ENCODE data around the gene PCED1A. TPM values are rescaled to one million over a fixed set of nuclear protein-coding genes. Genes with fewer than 3 reads are reported as not detected.

Gene PCED1A
- total RNA-seq, 1 donor from 2014 or later: 53.2 TPM

- Mint-ChIP-seq H3K4me1 (peaks cover 6% of the 10 kb centered on the region), H3K9me3 (no peaks in the 10 kb centered on the region), H3K36me3 (ENCODE audit: low read depth) (peaks cover 28% of the 10 kb centered on the region), H3K27me3 (peaks cover 4% of the 10 kb centered on the region), H3K27ac (no peak overlapping the region), H3K4me3 (no peak overlapping the region)
- no peak for TF ChIP-seq CTCF (IDR thresholded peaks at IDR 0.05)
- DNase-seq (no peak), ATAC-seq (ENCODE audit: low read depth) (no peak)
- intact Hi-C loops (cut with micrococcal nuclease): no loop called here
- CTCF ChIA-PET: no interaction called here
- POLR2A ChIA-PET: no interaction called here
These were observed 26.8 kb upstream of the PCED1A start for GRCh38 chr20:2867081-2867864.

- no peak for ATAC-seq (ENCODE audit: low read depth)
- intact Hi-C loops (cut with micrococcal nuclease): no loop called here
- no peak for DNase-seq
- TF ChIP-seq CTCF (IDR thresholded peaks at IDR 0.05): no peak
- H3K36me3 Mint-ChIP-seq (ENCODE audit: low read depth): peaks cover 36% of the 10 kb centered on the region
- ChIA-PET POLR2A (no interaction called here), CTCF (no interaction called here)
- no peak overlapping the region for H3K27ac Mint-ChIP-seq
- H3K4me1 Mint-ChIP-seq: no peaks in the 10 kb centered on the region
- H3K9me3 Mint-ChIP-seq: no peaks in the 10 kb centered on the region
- no peaks in the 10 kb centered on the region for H3K27me3 Mint-ChIP-seq
- H3K4me3 Mint-ChIP-seq: no peak overlapping the region
These were observed 25.8 kb upstream of the PCED1A start for GRCh38 chr20:2866236-2866635.

GRCh38 chr20:2865630-2866029, 25.2 kb upstream of the PCED1A start:
- no peaks in the 10 kb centered on the region for H3K9me3 Mint-ChIP-seq
- no peaks in the 10 kb centered on the region for H3K4me1 Mint-ChIP-seq
- ChIA-PET POLR2A (no interaction called here), CTCF (interaction anchor here (0.7 kb wide), 1 partner anchor 133 kb away, joined by 3 read pairs; no protein-coding TSS in a partner anchor)
- no peak for TF ChIP-seq CTCF (IDR thresholded peaks at IDR 0.05)
- no peak overlapping the region for H3K4me3 Mint-ChIP-seq
- ATAC-seq (ENCODE audit: low read depth) (no peak), DNase-seq (no peak)
- peaks cover 41% of the 10 kb centered on the region for H3K36me3 Mint-ChIP-seq (ENCODE audit: low read depth)
- H3K27ac Mint-ChIP-seq: no peak overlapping the region
- intact Hi-C loops (cut with micrococcal nuclease): no loop called here
- no peaks in the 10 kb centered on the region for H3K27me3 Mint-ChIP-seq

DNA sequence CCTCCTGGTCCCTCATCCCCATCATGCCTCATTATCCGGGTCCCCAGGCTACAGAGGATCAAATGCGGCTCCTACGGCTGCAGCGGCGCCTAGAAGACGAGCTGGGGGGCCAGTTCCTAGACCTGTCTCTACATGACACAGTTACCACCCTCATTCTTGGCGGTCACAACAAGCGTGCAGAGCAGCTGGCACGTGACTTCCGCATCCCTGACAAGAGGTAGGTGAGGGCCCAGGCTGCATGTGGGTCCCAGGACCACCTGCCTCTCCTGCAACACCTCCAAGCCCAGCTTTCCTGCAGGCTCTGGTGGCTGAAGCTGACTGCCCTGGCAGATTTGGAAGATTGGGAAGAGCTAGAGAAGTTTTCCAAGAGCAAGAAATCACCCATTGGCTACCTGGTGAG, 24.6 kb upstream of the PCED1A start:
- POLR2A ChIA-PET: interaction anchor here (1.3 kb wide), 1 partner anchor 25 kb away, joined by 3 read pairs; the partner anchor contains the start of genes PCED1A and VPS16
- CTCF ChIA-PET: interaction anchor here (0.7 kb wide), 1 partner anchor 134 kb away, joined by 3 read pairs; no protein-coding TSS in a partner anchor
- intact Hi-C loops (cut with micrococcal nuclease): no loop called here
- no peak for TF ChIP-seq CTCF (IDR thresholded peaks at IDR 0.05)
- Mint-ChIP-seq H3K36me3 (ENCODE audit: low read depth) (peaks cover 41% of the 10 kb centered on the region), H3K4me3 (no peak overlapping the region), H3K9me3 (no peaks in the 10 kb centered on the region), H3K4me1 (no peaks in the 10 kb centered on the region), H3K27ac (no peak overlapping the region), H3K27me3 (no peaks in the 10 kb centered on the region)
- DNase-seq (no peak), ATAC-seq (ENCODE audit: low read depth) (no peak)

DNA sequence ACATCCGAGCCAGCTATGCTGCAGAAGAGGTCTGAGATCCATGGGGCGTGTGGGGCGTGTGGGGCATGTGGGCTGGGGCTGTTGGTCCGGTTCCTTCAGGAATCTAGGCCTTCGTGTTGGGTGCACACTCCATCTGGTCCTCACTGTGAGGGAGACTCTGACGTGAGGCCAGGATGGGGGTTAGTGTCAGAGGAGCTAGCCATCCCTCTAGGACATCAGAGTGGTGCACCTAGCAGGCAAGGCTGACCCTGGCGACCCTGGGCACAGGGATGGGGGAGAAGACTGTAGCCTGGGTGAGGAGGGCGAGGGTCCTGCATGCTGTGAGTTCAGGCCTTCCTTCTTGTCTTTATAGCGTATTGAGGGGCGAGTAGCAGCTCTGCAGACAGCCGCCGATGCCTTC, 24.2 kb upstream of the PCED1A start:
- H3K4me1 Mint-ChIP-seq: no peaks in the 10 kb centered on the region
- no peaks in the 10 kb centered on the region for H3K27me3 Mint-ChIP-seq
- ChIA-PET CTCF (no interaction called here), POLR2A (interaction anchor here (1.3 kb wide), 1 partner anchor 24 kb away, joined by 3 read pairs; the partner anchor contains the start of genes PCED1A and VPS16)
- ATAC-seq (ENCODE audit: low read depth): no peak
- no peaks in the 10 kb centered on the region for H3K9me3 Mint-ChIP-seq
- H3K27ac Mint-ChIP-seq: no peak overlapping the region
- DNase-seq: no peak
- intact Hi-C loops (cut with micrococcal nuclease): no loop called here
- TF ChIP-seq CTCF (IDR thresholded peaks at IDR 0.05): no peak
- peaks cover 41% of the 10 kb centered on the region for H3K36me3 Mint-ChIP-seq (ENCODE audit: low read depth)
- no peak overlapping the region for H3K4me3 Mint-ChIP-seq
